HUES6 (cell line): Measurements from ENCODE around the gene TFEB.

Experiments used
- H3K27ac ChIP-seq: 2 replicates; pipeline ENCODE4 v1.7.0; 2013; ENCODE audit warnings: low read depth, mild to moderate bottlenecking, low read length, inconsistent platforms
- H3K27me3 ChIP-seq: 2 replicates; pipeline ENCODE4 v1.6.1; 2013; ENCODE audit warnings: low read length; ENCODE audit not compliant: control insufficient read depth, insufficient read depth
- H3K36me3 ChIP-seq: 2 replicates; pipeline ENCODE4 v1.6.1; 2013; ENCODE audit warnings: low read length; ENCODE audit not compliant: control insufficient read depth, insufficient read depth
- H3K4me1 ChIP-seq: 2 replicates; pipeline ENCODE4 v1.6.1; 2013; ENCODE audit warnings: low read length; ENCODE audit not compliant: control insufficient read depth, insufficient read depth
- H3K4me3 ChIP-seq: 2 replicates; pipeline ENCODE4 v1.5.1; 2013; ENCODE audit warnings: low read depth, low read length
- H3K9ac ChIP-seq: one replicate; pipeline ENCODE4 v1.6.1; 2013; ENCODE audit warnings: mild to moderate bottlenecking, low read length
- H3K9me3 ChIP-seq: 2 replicates; pipeline ENCODE4 v1.6.1; 2013; ENCODE audit warnings: low read depth, low read length; ENCODE audit not compliant: control insufficient read depth, insufficient read depth

The TFEB gene

GRCh38 chr6:41747256-41748101 is 12.1 kb upstream of the TFEB start, which contains the start of gene PGC:
Gene PGC (minus strand): TSS chr6:41747397. CDS start chr6:41747334, 63 bp downstream.
- Histone ChIP-seq H3K4me3 (no peak within 1 kb of the TSS), H3K4me1 (no peaks in the 10 kb centered on the region), H3K27ac (no peak within 1 kb of the TSS), H3K27me3 (no peaks in the 10 kb centered on the region), H3K36me3 (no peaks in the 10 kb centered on the region), H3K9me3 (no peaks in the 10 kb centered on the region), H3K9ac (no peak within 1 kb of the TSS)

GRCh38 chr6:41746107-41746506 is 10.7 kb upstream of the TFEB start:
- no peaks in the 10 kb centered on the region for H3K4me1 ChIP-seq
- no peaks in the 10 kb centered on the region for H3K9me3 ChIP-seq
- H3K27ac ChIP-seq, result no peak overlapping the region
- no peak overlapping the region for H3K9ac ChIP-seq
- no peak overlapping the region for H3K4me3 ChIP-seq
- H3K36me3 ChIP-seq, result no peaks in the 10 kb centered on the region
- no peaks in the 10 kb centered on the region for H3K27me3 ChIP-seq

- H3K27me3 ChIP-seq, result no peaks in the 10 kb centered on the region
- no peaks in the 10 kb centered on the region for H3K36me3 ChIP-seq
- H3K4me3 ChIP-seq, result no peak overlapping the region
- H3K4me1 ChIP-seq, result no peaks in the 10 kb centered on the region; the same call in 1 of the 2 replicates
- no peaks in the 10 kb centered on the region for H3K9me3 ChIP-seq
- no peak overlapping the region for H3K27ac ChIP-seq
- H3K9ac ChIP-seq, result no peak overlapping the region
Measured at GRCh38 chr6:41744236-41744787, 8.9 kb upstream of the TFEB start.

GRCh38 chr6:41743406-41744235 is 8.2 kb upstream of the TFEB start:
- H3K4me3 ChIP-seq, result no peak overlapping the region
- H3K9ac ChIP-seq, result no peak overlapping the region
- H3K36me3 ChIP-seq, result no peaks in the 10 kb centered on the region
- H3K4me1 ChIP-seq, result peaks cover 4% of the 10 kb centered on the region; the same call in 1 of the 2 replicates
- no peaks in the 10 kb centered on the region for H3K9me3 ChIP-seq
- no peaks in the 10 kb centered on the region for H3K27me3 ChIP-seq
- H3K27ac ChIP-seq, result no peak overlapping the region

GRCh38 chr6:41741625-41742490 is 6.5 kb upstream of the TFEB start:
- Histone ChIP-seq H3K9me3 (no peaks in the 10 kb centered on the region), H3K4me3 (no peak overlapping the region), H3K27me3 (no peaks in the 10 kb centered on the region), H3K9ac (no peak overlapping the region), H3K27ac (no peak overlapping the region), H3K4me1 (peaks cover 4% of the 10 kb centered on the region; the same call in 1 of the 2 replicates), H3K36me3 (no peaks in the 10 kb centered on the region)

- Histone ChIP-seq H3K4me3 (no peak overlapping the region), H3K27ac (no peak overlapping the region), H3K27me3 (no peaks in the 10 kb centered on the region), H3K4me1 (peaks cover 14% of the 10 kb centered on the region), H3K9ac (no peak overlapping the region), H3K36me3 (no peaks in the 10 kb centered on the region), H3K9me3 (no peaks in the 10 kb centered on the region)
Measured at GRCh38 chr6:41740366-41741162, 5.2 kb upstream of the TFEB start.

GRCh38 chr6:41739041-41739440 is 3.6 kb upstream of the TFEB start:
- H3K27me3 ChIP-seq, result no peaks in the 10 kb centered on the region
- H3K36me3 ChIP-seq, result no peaks in the 10 kb centered on the region
- H3K4me3 ChIP-seq, result no peak overlapping the region
- no peaks in the 10 kb centered on the region for H3K9me3 ChIP-seq
- H3K9ac ChIP-seq, result no peak overlapping the region
- H3K27ac ChIP-seq, result no peak overlapping the region
- peaks cover 15% of the 10 kb centered on the region for H3K4me1 ChIP-seq

- Histone ChIP-seq H3K9me3 (no peaks in the 10 kb centered on the region), H3K27ac (no peak overlapping the region), H3K4me1 (peaks cover 25% of the 10 kb centered on the region)
Measured at GRCh38 chr6:41737591-41738130, 2.3 kb upstream of the TFEB start.

GRCh38 chr6:41736800-41737555 is 1.6 kb upstream of the TFEB start:
- Histone ChIP-seq H3K4me3 (no peak overlapping the region), H3K27ac (no peak overlapping the region), H3K9me3 (no peaks in the 10 kb centered on the region), H3K36me3 (no peaks in the 10 kb centered on the region), H3K27me3 (peaks cover 6% of the 10 kb centered on the region), H3K4me1 (peaks cover 28% of the 10 kb centered on the region), H3K9ac (no peak overlapping the region)

More at GRCh38 chr6:41737591-41738130, 2.3 kb upstream of the TFEB start:
- no peak overlapping the region for H3K4me3 ChIP-seq
- H3K27me3 ChIP-seq, result peaks cover 6% of the 10 kb centered on the region
- H3K9ac ChIP-seq, result no peak overlapping the region
- H3K36me3 ChIP-seq, result no peaks in the 10 kb centered on the region
